GM19395 (cell line): ENCODE results near the gene SLC2A11.

Source experiments
- ATAC-seq: cut with Tn5 transposase; IDR thresholded peaks from one replicate; pipeline ENCODE4 v1.9.1; 2021; ENCODE audit warnings: mild to moderate bottlenecking, moderate library complexity; ENCODE audit not compliant: unreplicated experiment

Gene SLC2A11

DNA sequence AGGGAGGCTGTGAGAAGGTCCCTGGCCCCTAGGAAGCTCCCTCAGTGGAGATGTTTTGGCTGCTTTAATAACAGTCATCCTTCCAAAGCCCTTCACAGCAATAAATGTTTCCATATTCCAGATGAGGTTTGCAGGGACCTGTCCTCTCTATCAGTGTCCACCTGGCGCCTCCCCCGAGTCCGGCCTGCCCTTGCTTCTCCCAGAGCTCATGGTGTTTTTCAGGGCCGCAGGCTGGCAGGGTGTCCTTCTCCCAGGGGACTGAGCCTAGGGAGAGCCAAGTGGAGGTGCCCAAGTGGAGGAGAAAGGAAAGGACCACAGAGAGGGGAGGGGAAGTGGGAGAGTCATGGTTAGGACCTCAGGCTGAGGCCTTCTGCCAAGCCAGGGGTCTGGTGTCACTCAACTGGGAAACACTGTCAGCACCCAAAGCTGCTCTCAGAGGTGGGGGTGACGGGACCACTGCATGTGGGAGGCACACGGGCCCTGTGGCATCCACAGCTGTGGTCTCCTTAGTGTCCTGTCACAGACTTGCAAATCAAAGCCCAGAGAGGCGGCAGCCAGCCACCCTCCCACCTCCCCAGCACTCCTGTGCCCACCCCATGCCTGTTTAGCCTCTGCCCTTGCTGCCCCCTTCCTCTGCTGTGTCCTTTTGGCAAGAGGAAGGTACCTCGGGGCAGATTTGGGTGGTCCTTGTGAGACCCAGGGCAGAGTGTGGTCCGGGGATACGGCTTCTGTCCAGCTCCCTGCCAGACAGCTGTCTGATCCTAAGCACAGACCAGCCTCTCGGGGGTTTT is 25.3 kb upstream of the SLC2A11 start:
- no peak for ATAC-seq

DNA sequence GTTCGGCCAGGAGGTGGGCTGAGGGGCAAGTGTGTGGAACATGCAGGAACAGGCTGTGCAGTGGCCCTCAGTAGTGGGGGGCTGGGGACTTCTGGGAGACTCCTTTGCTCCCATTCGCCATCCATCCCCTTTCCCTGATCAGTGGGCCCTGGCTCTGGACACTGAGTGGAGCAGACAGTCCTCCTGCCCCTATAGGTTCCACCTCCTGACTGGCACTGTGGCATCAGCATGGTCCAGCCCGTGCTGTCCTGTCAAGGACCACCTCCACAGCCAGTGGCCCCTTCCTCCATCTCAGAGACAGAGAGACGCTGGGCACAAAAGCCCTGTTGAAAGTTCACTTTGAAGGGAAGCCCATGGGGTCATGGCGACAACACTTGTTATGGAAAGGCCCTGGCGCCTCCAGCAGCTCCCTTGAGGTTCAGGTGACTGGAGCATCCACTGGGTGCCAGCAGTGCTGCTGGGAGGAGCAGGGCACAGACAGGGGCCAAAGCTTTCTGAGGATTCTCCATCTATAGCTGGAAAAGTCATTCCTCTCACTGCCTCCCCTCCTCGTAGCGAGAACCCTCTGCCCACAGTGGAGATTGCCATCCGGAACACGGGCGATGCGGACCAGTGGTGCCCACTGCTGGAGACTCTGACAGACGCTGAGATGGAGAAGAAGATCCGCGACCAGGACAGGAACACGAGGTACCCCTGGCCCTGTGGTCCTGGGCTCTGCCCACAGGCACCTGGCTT is 24.5 kb upstream of the SLC2A11 start:
- no peak for ATAC-seq

DNA sequence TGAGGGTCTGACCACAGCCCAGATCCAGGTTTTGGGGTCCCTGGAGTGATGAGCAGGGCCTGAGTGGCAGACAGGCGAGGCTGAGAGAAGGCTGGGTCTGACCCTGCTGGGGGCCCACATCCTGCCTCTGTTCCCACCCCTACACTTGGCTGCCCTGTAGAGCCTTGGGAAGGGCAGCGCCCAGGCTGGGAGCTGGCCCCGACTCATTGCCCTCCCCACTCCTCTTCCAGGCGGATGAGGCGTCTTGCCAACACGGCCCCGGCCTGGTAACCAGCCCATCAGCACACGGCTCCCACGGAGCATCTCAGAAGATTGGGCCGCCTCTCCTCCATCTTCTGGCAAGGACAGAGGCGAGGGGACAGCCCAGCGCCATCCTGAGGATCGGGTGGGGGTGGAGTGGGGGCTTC is 23.8 kb upstream of the SLC2A11 start:
- no peak for ATAC-seq

DNA sequence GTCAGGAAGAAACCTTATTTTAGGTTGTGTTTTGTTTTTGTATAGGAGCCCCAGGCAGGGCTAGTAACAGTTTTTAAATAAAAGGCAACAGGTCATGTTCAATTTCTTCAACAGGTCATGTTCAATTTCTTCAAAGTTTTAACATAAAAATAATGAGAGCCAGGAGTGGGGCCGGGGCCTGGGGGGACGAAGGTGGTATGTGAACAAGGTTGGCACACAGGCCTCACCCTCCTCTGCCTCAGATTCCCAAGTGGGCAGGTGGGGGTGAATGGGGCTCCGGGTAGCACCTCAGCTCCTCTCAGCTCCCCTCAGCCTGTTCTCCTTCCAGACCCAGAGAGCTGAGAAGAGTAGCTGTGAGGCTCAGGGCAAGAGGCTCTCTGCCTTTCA is 23.3 kb upstream of the SLC2A11 start:
- no peak for ATAC-seq

DNA sequence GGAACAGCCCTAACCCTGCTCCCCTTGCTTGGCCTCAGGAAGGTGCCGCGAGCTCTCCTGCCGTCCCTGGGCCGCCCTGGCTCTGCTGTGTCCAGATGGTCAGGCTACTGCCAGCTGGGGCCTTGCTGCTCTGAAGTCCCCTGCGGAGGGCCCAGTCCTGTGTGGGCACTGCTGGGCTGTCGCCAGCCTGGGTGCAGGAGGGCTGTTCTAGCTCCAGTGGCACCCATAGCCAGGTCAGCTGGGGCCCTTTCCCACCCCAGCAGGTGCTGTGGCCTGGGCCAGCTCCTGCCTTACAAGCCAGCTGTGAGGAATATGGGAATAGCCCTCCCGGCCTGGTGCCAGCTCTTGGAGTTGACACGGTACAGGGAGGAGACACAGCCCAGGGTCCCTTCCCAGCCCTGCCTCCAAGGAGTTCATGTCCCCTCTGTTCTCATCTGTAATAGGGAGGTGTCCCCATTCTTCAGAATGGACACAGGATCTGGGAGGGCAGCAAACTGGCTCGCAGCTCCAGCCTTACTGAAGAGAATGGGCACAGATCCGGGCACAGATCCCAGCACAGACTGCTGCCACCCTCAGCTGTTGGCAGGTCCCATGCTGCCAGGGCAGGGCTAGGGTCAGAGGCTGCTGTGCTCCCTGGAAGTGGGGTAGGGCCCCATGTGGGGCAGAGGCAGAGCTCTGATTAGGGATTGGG is 22.7 kb upstream of the SLC2A11 start:
- ATAC-seq = no peak

DNA sequence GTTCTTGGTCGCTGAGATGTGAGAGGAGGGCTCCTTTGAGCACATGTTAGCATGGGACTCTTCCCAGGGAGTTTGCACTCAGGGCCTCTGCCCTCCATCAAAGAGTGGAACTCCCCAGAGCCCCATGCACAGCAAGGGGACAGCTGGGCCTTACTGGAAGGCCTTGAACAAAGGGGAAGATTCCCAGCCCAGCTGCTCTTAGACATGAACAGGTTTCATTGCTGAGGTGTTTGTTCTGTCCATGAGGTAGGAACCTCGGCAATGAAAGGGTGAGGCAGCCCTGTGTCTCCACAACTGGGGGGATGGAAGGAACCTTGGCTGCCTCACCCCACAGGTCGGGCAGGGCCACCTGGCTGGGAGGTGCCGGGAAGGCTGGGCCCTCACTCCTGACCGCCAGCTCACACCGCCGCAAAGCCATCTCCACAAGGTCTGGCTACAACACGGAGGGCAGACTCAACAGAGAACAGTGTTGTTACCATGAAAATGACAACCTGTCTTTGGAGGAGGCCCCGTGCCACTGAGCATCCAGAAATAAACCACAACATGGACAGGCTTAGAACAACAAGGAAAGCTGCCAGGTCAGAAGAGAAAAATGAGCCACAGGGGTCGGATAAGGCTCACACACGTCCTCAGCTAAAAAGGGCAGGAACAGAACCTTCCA is 22.1 kb upstream of the SLC2A11 start:
- no peak for ATAC-seq

DNA sequence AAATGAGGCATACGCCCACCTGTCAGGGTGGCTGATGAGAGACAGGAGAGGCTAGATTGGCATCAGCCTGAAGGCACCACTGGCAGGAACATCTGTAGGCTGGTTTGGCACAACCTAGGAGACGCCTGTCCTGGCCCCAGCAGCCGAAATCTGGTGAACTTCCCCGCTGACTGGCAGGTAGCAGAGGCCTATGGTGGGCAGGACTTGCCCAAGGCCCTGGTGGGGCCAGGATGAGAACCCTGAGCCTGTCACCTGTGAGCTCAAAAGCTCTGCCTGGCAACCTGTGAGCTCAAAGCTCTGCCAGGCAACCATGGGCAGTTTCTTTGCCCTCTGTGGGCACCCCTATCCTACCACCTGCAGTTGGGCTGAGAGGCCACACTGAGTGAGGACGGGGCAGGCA is 21.4 kb upstream of the SLC2A11 start:
- no peak for ATAC-seq

DNA sequence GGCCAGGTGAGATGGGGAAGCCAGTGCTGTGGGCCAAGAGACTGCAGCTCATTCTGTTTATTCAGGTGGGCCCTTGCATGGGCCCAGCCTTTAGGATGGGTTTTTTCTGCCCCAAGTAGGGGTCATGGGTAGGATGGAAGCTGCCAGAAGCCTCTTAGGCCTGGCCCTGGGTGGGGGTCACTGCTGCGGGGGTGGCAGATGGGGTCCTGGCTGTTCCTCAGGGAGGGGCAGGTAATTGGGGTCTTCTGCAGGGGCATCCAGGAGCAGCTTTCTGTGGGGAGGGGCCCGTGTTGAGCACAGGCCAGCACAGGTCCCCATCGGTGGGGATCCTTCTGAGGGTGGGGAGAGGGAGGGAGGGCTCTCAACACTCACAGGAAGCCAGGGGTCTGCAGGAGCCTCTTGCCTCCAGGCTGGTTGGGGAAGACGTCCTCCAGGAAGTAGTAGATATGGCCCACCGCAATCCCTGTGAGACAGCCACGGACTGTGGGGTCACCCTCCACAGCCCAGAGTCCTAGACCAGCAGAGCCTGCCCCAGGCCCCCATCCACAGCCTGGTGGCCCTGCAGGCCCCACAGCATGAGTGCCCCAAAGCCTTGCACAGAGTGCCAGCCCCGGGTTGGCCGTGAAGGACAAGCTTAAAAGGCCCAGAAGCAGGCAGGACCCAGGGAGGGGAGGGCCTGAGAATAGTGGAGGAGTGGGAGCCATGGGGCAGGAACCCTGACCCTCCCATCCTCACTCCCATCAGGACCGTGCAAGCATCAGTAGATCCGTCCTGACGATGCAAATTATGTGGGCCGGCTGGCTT is 20.8 kb upstream of the SLC2A11 start:
- no peak for ATAC-seq

DNA sequence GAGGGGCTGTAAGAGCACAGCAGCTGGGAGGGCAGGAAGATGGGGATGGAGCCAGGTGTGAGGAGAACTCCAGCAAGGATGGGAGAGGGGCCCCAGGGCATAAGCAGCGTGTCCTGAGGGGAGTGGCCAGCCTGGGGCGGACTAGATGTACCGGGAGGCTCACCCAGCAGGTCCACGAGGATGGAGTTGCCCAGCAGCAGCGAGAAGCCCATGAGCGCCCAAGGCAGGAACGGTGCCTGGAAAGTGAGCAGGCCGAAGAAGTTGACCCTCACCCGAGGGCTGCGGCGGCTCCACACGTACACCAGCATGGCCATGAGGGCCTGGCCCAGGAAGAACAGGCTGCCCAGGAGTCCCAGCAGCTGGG is 20.2 kb upstream of the SLC2A11 start:
- ATAC-seq = no peak

DNA sequence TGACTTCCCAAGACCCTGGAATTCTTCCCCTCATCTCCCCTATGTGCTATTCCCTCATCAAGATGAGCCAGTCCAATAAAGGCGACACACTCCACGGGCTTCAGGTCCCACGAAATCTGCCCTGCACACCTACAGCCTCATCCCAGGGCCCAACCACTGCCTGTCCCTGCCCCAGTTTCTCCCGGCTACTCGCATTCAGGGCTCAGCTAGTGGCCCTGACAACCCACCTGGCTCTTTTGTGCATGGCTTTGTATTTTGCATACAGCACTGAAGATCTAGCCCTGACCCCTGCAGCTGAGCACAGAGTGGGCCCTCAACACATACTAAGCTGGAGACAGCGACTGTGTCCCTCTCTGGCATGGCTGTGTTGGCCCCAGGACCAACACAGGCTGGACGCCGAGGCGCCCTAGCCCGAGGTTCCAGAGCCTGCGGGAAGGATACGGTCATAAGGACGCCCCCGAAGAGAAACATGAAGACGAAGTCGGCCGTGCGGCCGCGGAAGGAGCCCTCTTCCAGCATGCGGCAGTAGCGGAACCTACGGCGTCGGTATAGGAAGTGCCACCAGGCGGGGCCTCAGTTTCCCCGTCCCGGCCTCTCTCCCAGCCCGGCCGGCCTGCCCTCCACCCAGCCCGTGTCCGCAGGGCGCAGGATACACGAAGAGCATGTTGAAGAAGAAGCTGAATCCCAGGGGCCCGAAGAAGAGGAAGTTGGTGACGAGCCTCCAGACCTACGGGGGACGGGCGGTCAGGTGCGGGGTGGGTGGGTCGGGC is 19.6 kb upstream of the SLC2A11 start:
- ATAC-seq = peak; percentile 9

DNA sequence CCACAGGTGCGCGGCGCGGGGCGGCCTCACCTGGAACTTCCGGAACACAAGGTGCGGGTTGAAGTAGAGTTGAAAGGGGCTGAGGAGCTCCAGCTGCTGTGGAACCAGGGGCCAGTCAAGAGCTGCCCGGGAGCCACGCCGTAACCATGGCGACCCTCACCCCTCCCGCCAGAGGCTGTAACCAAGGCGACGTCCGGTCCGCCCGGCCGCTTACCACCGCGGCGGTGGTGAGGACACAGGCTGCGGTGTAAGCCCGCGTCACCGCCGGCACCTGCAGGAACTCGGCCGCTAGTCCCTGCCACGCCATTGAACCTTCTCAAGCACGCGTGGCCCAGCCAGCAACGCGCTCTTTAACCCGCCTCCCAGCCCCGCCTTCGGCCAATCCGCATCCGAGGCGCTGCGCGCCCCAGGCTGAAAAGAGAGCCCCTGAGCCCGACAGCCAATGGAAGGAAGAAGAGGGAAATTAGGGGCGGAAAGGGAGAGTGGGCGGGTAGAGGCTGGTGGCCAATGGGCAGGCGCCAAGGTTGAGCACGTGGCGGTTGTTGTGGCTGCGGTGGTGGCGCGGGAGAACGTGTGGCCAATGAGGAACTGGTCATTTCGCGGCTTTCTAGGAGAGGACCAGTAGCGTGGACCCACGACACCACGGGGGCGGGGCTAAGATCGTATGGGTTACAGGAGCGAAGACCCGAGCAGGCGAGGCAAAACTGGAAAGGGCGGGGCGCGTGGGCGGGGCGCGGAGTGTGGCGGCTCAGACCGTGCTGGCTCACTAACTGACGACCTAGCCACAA is 18.8 kb upstream of the SLC2A11 start, which contains the start of gene DERL3:
TSS of gene DERL3 (minus strand) at position 326 of the 788 bp plus-strand sequence. CDS start at position 307, 19 bp downstream.
- ATAC-seq = peak; percentile 84

DNA sequence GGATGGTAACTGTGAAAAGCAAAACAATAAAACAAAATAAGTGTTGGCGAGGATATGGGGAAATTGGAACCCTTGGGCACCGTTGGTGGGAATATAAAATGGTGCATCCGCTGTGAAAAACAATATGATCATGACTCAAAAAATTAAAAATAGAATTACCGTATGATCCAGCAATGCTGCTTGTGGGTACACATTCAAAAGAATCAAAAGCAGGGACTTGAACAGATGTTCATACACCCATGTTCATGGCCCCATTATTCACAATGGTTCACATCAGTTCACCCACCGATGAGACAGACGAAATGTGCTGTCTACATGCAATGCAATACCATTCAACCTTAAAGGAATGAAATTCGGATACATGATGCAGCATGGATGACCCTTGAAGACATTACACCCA is 17.6 kb upstream of the SLC2A11 start:
- no peak for ATAC-seq

DNA sequence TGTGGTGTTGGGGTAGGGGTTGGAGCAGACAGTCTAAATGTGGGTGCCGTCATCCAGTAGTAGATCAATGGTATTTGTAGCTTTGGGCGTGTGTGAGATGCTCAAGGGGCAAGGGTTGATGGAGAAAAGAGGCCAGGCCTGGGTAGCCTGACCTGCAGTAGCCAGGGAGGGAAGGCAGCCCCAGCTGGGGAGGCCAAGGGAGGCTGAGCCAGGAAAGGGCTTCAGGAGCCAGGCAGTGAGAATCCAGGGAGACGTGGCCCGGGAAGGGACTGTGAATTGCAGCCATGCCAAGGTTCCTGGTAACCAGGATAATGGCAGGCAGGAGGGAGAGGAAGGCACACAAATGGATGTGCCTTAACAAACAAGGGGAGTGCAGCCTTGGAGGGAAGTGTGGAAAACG is 16.4 kb upstream of the SLC2A11 start:
- ATAC-seq = no peak

DNA sequence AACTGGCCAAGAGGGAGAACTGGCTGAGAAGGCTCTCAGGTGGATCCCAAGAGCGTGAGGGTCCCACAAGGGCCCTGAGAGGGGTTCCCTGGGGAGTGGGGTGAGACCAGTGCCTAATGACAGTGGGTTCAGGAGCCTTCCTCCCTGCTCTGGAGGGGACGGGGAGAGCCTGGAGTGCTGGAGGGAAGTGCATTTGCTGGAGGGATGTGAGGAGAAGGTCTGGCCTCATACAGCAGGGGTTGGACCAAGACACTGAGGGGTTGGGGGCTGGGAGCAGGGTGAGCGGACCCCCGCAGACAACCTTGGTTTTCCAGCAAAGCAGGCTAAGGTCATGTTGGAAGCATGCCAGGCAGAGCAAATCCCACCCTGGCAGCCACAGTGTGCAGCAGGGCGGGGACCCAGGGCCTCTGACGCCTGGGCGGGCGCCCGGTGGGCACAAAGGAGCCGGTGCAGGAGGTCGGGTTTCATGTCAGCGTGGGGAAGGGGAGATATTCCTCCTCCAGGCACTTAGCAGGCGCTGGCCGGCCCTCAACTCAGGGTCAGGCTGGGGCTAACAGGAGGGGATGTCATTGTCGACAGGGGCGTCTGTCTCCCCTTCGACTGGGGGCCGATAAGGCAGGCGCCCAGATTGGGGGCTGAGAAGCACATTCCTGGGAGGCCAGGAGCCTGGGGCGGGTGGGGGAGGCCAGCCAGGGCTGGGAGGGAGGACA is 15.8 kb upstream of the SLC2A11 start:
- no peak for ATAC-seq

DNA sequence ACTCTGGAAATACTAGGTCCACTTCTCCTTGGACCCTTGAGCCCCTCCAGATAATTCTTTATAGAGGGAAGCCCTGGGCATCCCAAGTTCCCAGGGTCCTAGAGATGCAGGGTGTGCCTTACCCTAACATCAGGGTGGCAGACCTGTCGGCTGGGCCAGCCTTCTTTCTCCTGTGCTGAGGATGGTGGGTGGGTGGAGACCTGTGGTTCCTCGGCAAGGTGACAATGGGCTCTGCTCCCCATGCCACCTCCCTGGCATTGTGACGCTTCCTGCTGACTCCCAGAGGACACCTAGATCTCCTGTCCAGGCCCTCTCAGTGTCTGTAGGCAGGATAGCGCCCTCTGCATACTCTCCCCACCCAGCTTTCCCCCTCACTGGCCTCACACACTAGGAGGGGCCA is 15.1 kb upstream of the SLC2A11 start:
- no peak for ATAC-seq

DNA sequence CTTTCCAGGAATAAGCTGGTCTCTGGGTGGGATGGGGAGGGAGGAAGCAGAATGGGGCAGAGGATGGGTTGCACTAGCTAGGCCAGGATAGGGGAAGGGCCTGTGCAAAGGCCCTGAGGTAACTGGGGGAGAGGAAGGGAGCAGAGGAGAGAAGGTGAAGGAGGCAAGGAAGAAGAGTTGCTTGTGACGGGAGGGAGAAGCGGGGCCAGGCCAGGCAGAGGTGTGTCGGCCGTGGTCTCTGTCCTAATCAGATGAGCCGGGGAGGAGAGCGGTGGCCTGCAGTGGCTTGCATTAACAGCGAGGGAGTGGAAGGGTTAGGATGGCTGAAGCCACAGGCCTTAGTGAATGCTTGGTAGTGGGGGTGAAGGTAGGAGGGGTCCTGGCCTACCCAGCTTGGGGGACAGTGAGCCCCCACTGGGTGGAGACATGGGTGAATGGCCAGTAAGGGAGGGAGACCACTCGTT is 12.9 kb upstream of the SLC2A11 start:
- ATAC-seq = no peak

DNA sequence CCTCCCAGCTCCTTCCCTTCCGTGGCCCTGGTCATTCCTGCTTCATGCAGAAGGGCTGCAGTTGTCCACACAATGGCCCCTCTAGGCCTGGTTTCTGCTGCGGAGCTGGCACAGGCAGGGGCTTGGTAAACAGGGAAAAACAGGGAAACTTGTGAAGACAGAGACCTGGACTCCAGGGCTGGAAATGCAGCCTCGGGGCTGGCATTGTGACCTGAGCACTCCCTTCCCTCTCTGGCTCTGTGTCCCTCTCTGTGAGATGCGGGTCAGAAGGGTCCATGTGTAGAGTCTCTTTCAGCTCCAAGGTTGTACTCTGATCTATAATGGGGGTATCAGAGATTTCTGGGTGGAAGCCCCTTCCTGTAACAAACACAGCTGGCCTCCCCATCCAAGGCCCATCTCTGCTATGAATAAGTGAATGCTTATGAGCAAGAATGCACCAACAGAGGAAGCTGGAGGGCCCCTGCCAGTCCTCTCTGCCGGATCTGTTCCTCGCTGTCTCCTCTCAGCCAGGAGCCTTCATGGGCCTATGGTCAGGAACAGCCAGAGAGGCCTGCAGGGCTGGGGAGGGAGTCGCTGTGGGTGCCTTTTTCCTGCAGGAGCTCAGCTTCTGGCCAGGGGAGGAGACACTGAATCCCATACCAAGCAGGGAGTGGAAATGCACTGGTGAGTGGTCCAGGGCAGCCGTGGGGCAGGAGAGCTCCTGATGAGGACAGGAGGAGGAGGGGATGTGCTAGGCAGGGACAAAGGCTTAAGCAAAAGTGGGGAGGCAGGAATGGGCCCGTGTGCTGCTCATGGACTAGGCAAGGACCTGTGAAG is 12.2 kb upstream of the SLC2A11 start:
- no peak for ATAC-seq
